Measurements from ENCODE around the gene OTOA.

- TF ChIP-seq, protein P1, sequence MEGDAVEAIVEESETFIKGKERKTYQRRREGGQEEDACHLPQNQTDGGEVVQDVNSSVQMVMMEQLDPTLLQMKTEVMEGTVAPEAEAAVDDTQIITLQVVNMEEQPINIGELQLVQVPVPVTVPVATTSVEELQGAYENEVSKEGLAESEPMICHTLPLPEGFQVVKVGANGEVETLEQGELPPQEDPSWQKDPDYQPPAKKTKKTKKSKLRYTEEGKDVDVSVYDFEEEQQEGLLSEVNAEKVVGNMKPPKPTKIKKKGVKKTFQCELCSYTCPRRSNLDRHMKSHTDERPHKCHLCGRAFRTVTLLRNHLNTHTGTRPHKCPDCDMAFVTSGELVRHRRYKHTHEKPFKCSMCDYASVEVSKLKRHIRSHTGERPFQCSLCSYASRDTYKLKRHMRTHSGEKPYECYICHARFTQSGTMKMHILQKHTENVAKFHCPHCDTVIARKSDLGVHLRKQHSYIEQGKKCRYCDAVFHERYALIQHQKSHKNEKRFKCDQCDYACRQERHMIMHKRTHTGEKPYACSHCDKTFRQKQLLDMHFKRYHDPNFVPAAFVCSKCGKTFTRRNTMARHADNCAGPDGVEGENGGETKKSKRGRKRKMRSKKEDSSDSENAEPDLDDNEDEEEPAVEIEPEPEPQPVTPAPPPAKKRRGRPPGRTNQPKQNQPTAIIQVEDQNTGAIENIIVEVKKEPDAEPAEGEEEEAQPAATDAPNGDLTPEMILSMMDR (IDR thresholded peaks at IDR 0.05) = no peak
- no peak for TF ChIP-seq EZH2 (IDR thresholded peaks at IDR 0.05)
Observed at GRCh38 chr16:21637032-21637968, 26.5 kb upstream of the OTOA start.
